GM19043 (cell line): ENCODE measurements around the gene HTR3B.
"Not testable (repeated sequence)": the region's sequence is repeated elsewhere in the genome, so short reads cannot be mapped to it uniquely, and the experiment has no call there.

Experiments used
- ATAC-seq: cut with Tn5 transposase; IDR thresholded peaks from one replicate; pipeline ENCODE4 v1.9.1; 2021; ENCODE audit warnings: low read depth; ENCODE audit not compliant: unreplicated experiment

Gene HTR3B

GRCh38 chr11:113937918-113938317 is 33.3 kb downstream of the HTR3B start:
- no peak for ATAC-seq

DNA sequence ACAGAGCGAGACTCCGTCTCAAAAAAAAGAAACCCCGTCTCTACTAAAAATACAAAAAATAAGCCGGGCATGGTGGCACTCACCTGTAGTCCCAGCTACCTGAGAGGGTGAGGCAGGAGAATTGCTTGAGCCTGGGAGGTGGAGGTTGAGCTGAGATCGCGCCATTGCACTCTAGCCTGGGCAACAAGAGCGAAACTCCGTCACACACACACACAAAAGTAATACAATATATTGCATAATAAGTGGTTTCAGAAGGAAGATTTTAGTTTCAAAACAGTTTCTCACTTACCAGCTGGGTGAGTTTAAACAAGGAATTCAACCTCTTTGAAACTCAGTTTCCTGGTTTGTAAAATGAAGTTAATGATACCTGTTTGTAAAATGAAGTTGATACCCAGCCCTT is 37.7 kb downstream of the HTR3B start:
- ATAC-seq, result no peak

GRCh38 chr11:113946162-113946561 is 41.6 kb downstream of the HTR3B start:
- ATAC-seq, result not testable (repeated sequence)

- ATAC-seq, result no peak
Observed at GRCh38 chr11:113947994-113948393, 43.4 kb downstream of the HTR3B start.

- no peak for ATAC-seq
Observed at GRCh38 chr11:113949891-113950290, 45.3 kb downstream of the HTR3B start.

DNA sequence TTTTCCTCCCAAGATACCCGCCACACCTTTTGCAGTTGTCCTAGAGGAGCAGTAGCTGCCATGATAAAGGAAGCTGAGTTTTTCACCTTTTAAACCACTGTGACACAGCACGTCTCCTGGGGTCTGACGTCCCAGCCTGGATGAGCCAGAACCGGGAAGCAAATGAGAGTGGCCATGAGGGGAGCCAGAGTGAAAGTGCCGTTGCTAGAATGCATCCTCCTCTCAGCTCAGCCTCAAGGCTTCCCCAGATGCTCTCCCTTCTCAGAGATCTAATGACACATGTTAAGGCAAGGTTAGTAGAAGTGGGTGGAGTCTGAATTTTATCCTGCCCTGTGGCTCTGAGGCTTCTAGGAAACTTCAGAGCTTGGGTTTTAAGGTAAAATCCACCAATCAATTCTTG is 46.9 kb downstream of the HTR3B start:
- no peak for ATAC-seq

GRCh38 chr11:113952070-113952469 is 47.5 kb downstream of the HTR3B start:
- ATAC-seq, result no peak

GRCh38 chr11:113952588-113952987 is 48.0 kb downstream of the HTR3B start:
- no peak for ATAC-seq

GRCh38 chr11:113954235-113954634 is 49.6 kb downstream of the HTR3B start:
- no peak for ATAC-seq

- ATAC-seq, result no peak
Observed at GRCh38 chr11:113956986-113957385, 52.4 kb downstream of the HTR3B start.

- ATAC-seq, result no peak
Observed at GRCh38 chr11:113960702-113961330, 56.2 kb downstream of the HTR3B start.

GRCh38 chr11:113967361-113967760 is 62.8 kb downstream of the HTR3B start:
- no peak for ATAC-seq

- ATAC-seq, result no peak
Observed at GRCh38 chr11:113971506-113972195, 67.1 kb downstream of the HTR3B start.

GRCh38 chr11:113974741-113975470 is 70.3 kb downstream of the HTR3B start, which contains the start of gene HTR3A:
Gene HTR3A (plus strand): TSS chr11:113975108. CDS start chr11:113975326, 218 bp downstream.
- no peak for ATAC-seq

DNA sequence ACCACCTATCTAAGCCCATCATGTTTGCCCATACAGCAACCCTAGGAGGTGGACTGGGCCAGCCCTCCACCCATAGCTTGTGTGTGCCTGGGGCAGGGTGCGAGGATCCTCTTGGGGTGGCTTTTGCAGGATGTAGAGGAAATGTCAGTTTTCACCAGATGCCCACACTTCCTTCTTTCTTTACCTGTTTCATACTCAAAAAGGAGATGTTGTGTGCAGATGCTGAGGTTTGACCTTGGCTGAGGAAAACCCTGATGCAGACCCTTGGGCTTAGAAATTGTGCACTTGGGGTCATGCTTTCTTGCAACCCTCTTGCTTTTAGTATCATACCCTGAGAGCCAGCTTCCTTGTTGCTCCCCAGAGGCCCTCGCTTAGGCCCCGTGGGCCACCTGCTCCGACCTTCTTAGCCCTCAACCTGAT is 72.5 kb downstream of the HTR3B start:
- ATAC-seq, result no peak

GRCh38 chr11:113977701-113978100 is 73.1 kb downstream of the HTR3B start:
- ATAC-seq, result no peak

- no peak for ATAC-seq
Observed at GRCh38 chr11:113979431-113979830, 74.8 kb downstream of the HTR3B start.

DNA sequence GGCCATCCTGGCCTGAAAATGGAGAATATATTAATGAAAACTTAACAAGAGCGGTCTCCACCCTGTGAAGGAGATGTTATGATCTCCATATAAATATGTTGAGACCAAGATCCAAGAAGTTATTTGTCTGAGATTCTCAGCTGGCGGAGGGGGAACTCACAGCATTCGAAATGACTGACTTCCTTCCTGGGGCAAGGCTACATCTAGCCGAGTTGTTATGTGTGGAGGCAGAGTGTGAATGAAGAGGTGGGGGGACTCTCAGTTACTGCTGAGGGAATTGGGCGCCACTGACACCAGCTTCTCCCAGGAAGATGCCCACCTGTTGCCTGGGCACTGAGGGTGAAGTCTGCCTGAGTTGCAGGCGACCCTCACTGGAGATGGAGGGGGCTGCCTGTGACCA is 76.2 kb downstream of the HTR3B start:
- no peak for ATAC-seq

DNA sequence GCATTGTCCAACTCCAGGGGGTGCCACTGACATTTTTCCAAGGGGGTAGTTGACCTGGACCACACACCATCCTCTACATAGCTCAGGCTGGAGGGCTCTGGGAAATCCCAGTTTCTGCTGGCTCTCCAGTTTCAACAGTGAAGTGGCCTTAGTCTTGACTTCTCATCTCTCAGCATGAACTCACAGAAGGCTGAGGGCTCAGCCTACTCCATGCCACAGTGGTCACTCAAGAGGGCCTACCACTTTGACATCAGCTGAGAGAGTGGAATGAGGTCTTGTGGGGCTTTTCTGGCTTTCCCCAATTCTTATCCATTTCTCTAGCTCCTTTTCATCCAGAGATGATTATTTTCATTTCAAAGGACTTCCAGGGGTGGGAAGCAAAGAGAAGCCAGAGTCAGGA is 77.7 kb downstream of the HTR3B start:
- ATAC-seq, result no peak

DNA sequence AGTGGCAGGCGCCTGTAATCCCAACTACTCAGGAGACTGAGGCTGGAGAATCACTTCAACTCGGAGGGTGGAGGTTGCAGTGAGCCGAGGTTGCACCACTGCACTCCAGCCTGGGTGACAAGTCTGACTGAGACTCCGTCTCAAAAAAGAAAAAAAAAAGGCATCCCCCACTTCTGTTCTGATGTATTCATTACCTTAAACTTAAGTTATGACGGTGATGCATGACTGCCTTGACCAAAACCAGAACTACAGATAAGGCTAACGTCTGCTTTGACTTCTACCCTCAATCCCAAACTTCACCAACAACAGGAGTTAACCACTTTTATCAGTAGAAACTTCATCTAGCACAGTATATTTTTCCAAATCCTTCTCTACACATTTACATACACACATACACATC is 80.2 kb downstream of the HTR3B start:
- ATAC-seq, result no peak

DNA sequence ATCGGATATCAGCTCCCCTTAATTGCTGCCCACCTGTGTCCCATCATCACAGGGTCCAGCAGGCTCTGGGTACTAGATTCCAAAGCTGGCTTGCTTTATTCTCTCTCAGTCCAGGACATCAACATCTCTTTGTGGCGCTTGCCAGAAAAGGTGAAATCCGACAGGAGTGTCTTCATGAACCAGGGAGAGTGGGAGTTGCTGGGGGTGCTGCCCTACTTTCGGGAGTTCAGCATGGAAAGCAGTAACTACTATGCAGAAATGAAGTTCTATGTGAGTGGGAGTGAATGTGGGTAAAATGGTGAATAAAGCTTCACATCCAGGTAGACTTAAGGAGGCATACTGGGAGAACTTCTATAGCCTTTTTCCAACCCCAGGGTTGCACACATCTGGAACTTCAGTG is 81.3 kb downstream of the HTR3B start:
- no peak for ATAC-seq
